Lower leg skin (tissue), 4 donors: ENCODE data around the gene GNGT1. TPM values are rescaled to one million over a fixed set of nuclear protein-coding genes. Genes with fewer than 3 reads are reported as not detected.
"Not testable (repeated sequence)": the region's sequence is repeated elsewhere in the genome, so short reads cannot be mapped to it uniquely, and the experiment has no call there.

Experiments used
- DNase-seq, 2 donors: peaks; one replicate each; pipeline ENCODE4 v3.0.0-alpha.2; 2019; ENCODE audit warnings: low spot score in 2 of 2
- H3K4me3 ChIP-seq: fragments of 200-600 bp; sonication (generic); 2 replicates; pipeline ENCODE4 v1.5.1; 2017; ENCODE audit warnings: mild to moderate bottlenecking, low read depth; ENCODE audit not compliant: poor library complexity, severe bottlenecking
- CTCF ChIP-seq, 3 donors: fragments of 450-650 bp; IDR thresholded peaks; one replicate each; pipeline ENCODE4 v1.5.1; 2016; ENCODE audit warnings: antibody characterized with exemption in 3 of 3, mild to moderate bottlenecking in 3 of 3, moderate library complexity in 2 of 3
- POLR2A ChIP-seq, 2 donors: fragments of 450-650 bp; IDR thresholded peaks; one replicate each; pipeline ENCODE4 v1.6.1; 2016 to 2017; ENCODE audit warnings: antibody characterized with exemption in 2 of 2, mild to moderate bottlenecking in 1 of 2, moderate library complexity in 1 of 2
- WGBS, 2 donors: methylation state at CpG; one replicate each; pipeline ENCODE4 v1.1.5; 2018; 5-methylcytosine and 5-hydroxymethylcytosine counted together
- intact Hi-C: fragments of 100-400 bp; cut with DNase I; formaldehyde crosslinking; loops from one replicate; pipeline ENCODE4 v1.15.0; 2023; ENCODE audit warnings: low total_unique reads
- total RNA-seq, 4 donors: library from RNA; depleted of rRNA; stranded (reverse); fragments of >200 nt; gene quantifications; one replicate each; pipeline ENCODE4 v1.1.0, GENCODE V29; 2016

The GNGT1 gene
- total RNA-seq, 4 donors from 2014 or later = not detected

- no peak overlapping the region for H3K4me3 ChIP-seq
- 44 to 60% methylated on average over 3 of the region's 3 CpGs for WGBS, 2 donors
- TF ChIP-seq CTCF (IDR thresholded peaks at IDR 0.05) (no peak), POLR2A (IDR thresholded peaks at IDR 0.05) (no peak)
- intact Hi-C loops = loop anchor here (10.0 kb wide), 1 partner anchor 190 kb away; no protein-coding TSS in a partner anchor
- DNase-seq = no peak
Measured at GRCh38 chr7:93894966-93895640, 11.3 kb upstream of the GNGT1 start.

- 80% methylated on average over 4 of the region's 4 CpGs for WGBS, 2 donors
- no peak overlapping the region for H3K4me3 ChIP-seq
- TF ChIP-seq POLR2A (IDR thresholded peaks at IDR 0.05) = no peak
- no peak for TF ChIP-seq CTCF (IDR thresholded peaks at IDR 0.05)
- intact Hi-C loops = loop anchor here (10.0 kb wide), 1 partner anchor 189 kb away; no protein-coding TSS in a partner anchor
- no peak for DNase-seq
Measured at GRCh38 chr7:93895859-93896600, 10.3 kb upstream of the GNGT1 start.

- TF ChIP-seq POLR2A (IDR thresholded peaks at IDR 0.05) (no peak), CTCF (IDR thresholded peaks at IDR 0.05) (no peak)
- 53 to 61% methylated on average over 2 of the region's 2 CpGs for WGBS, 2 donors
- H3K4me3 ChIP-seq = no peak overlapping the region
- DNase-seq = no peak
- intact Hi-C loops = loop anchor here (10.0 kb wide), 1 partner anchor 187 kb away; no protein-coding TSS in a partner anchor
Measured at GRCh38 chr7:93897680-93898079, 8.7 kb upstream of the GNGT1 start.

- TF ChIP-seq CTCF (IDR thresholded peaks at IDR 0.05) = no peak
- TF ChIP-seq POLR2A (IDR thresholded peaks at IDR 0.05) = no peak
- intact Hi-C loops = no loop called here
- 94 to 100% methylated on average over 1 of the region's 1 CpG for WGBS, 2 donors
- no peak overlapping the region for H3K4me3 ChIP-seq
- DNase-seq = no peak
Measured at GRCh38 chr7:93902777-93903423, 3.5 kb upstream of the GNGT1 start.

GRCh38 chr7:93910076-93910994 is 4.0 kb downstream of the GNGT1 start:
- no peak overlapping the region for H3K4me3 ChIP-seq
- TF ChIP-seq CTCF (IDR thresholded peaks at IDR 0.05) = no peak
- no peak for TF ChIP-seq POLR2A (IDR thresholded peaks at IDR 0.05)
- intact Hi-C loops = no loop called here
- 13 to 14% methylated on average over 3 of the region's 3 CpGs for WGBS, 2 donors
- DNase-seq = no peak

GRCh38 chr7:93911242-93911641 is 4.9 kb downstream of the GNGT1 start:
- intact Hi-C loops, H3K4me3 ChIP-seq, DNase-seq: not testable (repeated sequence)
- WGBS, 2 donors = 7 to 32% methylated on average over 3 of the region's 3 CpGs

GRCh38 chr7:93911661-93912060 is 5.3 kb downstream of the GNGT1 start:
- DNase-seq, intact Hi-C loops, H3K4me3 ChIP-seq: not testable (repeated sequence)
